Stimulated activated CD8-positive, alpha-beta memory T cell treated with anti-CD3 and anti-CD28 coated beads, Interleukin-15, amount 100 ng/mL, for 24 hours (primary cell): ENCODE results near the gene PRPSAP2.
"Not testable (repeated sequence)": the region's sequence is repeated elsewhere in the genome, so short reads cannot be mapped to it uniquely, and the experiment has no call there.

Experiments
- DNase-seq: peaks from one replicate; pipeline ENCODE4 v3.0.0-alpha.2; 2020; ENCODE audit warnings: low read depth

Gene PRPSAP2

DNA sequence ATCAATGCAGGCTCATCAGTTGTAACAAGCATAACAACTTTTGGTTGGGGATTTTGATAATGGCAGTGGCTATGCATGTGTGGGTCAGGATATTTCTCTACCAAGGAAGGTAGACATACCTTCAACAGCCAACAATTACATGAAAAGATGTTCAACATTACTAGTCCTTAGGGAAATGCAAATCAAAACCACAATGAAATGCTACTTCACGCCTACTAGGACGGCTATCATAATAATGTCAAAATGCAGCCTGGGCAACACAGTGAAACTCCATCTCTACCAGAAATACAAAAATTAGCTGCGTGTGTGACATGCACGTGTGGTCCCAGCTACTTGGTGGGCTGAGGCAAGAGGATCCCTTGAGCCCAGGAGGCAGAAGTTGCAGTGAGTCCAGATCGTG lies 86.7 kb downstream of the PRPSAP2 start:
- DNase-seq, result no peak

DNA sequence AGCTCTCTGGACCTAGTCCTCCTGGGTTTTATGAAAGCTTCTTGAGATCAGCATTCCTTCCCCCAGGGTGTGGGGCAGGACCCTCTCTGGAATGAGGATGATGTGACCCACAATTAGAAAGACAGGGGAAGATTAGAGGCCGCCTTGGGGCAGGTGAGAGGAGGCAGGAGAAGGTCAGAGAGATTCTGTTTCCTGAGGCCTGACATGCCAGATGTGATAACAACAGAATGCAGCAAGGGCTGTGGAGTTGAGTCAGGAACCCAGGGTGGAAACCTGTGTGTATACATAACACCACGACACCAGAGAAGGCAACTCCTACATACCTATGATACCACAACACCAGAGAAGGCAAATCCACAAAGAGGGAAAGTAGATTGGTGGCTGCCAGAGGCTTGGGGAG lies 88.6 kb downstream of the PRPSAP2 start:
- DNase-seq, result no peak

DNA sequence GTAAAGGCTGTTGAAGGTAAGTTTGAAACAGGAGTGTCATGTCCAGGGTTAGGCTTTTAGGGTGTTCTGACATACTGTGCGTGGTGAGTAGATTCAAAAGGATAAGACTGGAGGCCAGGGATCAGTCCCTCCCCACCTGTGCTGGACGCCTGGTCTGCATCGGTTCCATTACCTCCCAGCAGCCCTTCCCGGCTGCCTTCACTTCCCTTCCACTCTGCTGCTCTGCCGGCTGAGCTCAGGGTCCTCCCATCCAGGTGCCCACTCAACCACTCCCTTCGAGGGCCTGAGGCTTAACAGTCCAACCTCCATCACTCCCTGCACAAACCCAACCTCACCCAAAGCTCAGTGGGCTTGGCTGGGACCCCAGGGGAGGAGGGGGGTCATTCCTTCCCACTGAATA lies 89.9 kb downstream of the PRPSAP2 start:
- DNase-seq, result no peak

DNA sequence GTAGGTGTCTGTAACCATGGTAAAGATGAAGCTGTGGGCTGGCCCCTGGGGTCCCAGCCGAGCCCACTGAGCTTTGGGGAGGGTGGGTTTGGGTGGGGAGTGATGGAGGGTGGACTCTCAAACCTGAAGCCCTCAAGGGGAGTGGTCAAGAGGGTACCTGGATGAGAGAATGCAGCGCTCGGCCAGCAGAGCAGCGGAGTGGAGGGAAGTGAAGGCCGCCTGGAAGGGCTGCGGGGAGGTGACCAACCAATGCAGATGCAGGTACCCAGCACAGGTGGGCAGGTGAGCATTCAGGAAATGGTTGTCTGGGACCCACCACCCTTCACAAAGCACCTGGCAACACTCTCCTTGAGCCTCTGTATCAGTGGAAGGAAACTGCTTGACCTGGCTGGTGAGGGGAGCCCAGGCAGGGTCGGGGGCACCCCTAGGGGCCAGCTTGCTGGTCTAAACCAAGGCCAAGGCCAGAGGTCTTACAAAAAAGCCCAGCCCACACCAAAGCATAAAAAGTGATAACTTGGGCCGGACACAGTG lies 90.6 kb downstream of the PRPSAP2 start:
- DNase-seq, result no peak

DNA sequence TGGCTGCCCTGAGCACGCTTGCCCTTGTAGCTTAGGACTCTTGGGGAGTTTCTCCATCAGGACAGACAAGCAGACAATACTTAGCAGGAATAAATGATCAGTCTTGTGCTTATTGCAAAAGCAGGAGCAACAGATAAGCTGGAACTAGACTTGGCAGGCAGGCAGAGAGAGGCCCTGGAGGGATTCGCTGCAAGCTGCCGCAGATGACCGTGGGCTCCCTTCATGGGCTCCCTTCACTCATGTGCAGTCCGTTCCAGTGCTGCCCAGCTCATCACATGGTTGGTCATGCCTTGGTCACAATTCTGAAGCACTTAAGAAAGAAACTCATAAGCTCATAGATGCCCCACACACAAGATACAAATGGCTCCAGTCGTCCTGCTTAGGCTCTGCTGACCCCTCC lies 91.6 kb downstream of the PRPSAP2 start:
- DNase-seq, result no peak

DNA sequence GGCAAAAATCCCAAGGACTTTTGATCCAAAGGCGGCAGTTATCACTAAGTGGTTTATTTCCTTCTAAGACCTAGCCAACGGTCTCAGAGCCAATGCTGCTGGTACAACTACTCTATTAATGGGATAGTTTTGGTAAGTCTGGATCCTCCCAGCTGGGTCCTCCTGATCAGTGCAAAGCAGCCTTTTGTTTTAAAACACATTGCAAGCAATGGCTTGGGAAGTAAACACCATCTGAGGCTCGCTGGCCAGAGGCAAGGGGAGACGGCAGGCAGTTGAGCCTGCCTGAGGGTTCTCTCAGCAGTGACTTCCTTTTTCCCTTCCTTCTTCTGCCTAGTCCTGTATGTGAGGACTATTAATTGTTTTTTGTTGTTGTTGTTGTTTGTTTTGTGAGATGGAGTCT lies 92.4 kb downstream of the PRPSAP2 start:
- DNase-seq, result no peak

DNA sequence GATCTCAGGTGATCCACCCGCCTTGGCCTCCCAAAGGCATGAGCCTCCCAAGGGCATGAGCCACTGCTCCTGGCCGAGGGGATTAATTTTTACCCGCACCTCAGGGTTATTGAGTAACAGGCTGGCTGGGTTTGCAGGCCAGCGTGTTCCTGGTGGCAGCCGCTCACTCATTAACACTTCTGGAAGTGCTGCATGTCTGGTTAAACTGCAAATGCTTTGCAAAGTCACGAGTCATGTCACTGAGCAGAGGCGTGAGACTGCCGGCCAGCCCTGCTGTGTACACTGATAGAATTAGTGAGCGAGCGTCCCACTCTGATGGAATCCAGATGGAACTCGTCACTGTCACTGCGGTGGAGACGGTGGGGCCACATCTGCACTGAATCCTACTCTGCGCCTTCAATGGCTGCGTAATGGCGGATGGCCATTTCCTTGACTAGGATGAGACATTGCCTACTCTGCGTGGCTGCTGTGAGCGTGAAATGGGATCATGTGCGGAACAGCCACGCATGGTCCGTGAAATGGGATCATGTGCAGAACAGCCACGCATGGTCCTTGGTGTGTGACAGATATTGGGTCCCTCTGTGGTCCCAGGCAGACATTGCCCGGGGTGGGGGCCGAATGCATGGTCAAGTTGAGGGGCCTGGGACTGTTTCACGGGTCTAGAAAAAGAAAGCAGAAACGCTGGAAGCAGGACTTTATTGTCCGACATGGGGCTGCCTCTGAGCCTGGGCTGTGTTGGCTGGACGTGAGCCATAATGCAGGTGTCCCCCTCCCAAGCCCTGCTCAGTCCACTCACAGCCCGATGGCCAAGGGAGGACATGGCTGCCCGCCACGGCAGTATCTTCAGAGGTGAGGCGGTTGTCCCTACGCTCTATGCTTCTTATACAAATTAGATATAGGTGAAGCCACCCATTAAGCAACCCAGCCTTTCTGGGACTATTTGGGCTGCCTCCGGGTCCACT lies 93.3 kb downstream of the PRPSAP2 start:
- DNase-seq, result no peak

DNA sequence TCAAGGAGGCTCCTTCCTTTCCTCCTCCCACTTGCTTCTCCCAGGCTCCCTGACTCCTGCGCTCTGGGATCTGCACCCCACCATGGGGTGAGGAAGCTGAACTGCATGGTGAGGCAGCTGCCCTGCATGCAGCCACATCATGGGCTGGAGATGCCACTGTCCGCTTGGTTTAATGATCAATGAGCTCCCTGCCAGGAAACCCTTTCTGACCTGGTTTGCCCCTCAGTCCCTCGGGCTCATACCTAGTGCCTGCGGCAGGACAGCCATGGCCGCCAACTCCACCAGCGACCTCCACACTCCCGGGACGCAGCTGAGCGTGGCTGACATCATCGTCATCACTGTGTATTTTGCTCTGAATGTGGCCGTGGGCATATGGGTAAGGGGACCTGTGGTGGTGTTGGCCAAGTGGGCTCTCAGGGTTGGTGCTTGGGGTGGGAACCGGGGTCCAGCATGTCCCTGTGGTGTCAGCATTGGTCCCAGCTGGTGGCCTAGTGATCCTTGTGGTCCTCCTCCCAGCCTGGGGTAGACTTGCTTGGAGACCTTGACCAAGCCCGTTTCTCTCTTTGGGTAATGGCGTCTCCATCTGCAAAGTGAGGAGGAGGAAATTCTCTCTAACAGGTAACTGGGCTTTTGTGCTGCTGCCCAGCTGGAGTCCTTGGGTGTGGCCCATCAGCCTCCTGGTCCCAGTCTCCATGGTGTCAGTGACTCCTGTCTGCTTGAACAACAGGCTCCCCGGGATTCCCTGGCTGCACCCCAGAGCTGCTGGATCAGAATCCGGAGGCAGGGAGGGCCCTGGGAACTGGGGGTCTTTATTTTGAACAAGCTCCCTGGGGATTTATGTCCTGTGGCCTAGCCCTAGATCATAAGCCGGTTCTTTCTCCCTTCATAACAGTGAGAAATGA lies 94.3 kb downstream of the PRPSAP2 start, which contains the start of gene SLC5A10:
Gene SLC5A10 (plus strand): TSS at position 225 of the 902 bp plus-strand sequence. CDS start 41 bp downstream, at position 266.
- DNase-seq, result no peak

DNA sequence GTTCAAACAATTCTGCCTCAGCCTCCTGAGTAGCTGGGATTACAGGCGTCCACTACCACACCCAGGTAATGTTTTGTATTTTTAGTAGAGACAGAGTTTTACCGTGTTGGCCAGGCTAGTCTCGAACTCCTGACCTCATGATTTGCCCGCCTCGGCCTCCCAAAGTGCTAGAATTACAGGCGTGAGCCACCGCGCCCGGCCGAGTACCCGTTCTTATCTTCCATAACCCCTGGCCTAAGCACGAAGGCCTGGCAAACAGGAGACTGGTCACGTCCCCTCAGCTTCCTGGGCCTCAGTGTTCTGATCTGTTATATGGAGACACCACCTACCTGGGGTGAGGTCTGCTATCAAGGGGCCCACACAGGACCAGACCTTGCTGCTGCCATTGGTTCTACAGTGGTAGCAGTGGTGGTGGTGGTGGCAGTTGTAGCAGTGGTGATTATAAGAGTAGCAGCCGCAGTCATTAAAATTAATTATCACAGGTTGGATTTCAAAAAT lies 95.3 kb downstream of the PRPSAP2 start:
- no peak for DNase-seq

DNA sequence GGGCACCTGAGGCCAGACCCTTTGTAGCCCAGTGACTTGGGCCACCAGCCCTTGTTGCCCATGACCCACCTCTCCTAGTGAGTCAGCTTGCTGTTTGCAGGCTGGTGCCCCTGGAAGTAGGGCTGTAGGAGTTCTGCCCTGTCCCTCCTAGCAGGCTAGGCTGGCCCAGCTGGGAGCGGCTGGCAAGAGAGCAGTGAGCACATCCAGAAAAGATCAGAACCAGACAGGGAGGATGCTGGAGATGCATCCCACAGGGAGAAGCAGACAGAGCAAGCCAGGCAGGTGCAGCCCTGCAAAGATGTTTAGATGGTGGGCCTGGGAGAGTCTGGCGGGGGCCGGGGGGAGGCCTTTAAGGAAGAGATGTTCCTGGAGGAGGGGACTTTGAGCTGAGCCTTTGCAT lies 96.4 kb downstream of the PRPSAP2 start:
- DNase-seq, result no peak

DNA sequence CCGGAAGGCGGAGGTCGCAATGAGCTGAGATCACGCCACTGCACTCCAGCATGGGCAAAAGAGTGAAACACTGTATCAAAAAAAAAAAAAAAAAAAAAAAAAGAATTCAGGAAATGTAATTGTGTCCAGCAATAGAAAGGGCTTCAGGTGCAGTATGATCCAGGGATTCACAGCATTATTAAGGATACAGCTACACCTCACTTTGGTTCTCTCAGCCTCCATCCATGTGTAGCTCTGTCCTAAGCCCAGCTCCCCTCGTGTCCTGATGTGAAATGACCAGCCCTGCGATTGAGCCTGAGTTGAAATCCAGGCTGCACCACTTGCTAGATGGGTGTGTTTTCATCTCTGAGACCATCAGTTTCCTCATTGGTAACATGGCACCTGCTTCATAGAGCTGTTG lies 97.1 kb downstream of the PRPSAP2 start:
- no peak for DNase-seq

DNA sequence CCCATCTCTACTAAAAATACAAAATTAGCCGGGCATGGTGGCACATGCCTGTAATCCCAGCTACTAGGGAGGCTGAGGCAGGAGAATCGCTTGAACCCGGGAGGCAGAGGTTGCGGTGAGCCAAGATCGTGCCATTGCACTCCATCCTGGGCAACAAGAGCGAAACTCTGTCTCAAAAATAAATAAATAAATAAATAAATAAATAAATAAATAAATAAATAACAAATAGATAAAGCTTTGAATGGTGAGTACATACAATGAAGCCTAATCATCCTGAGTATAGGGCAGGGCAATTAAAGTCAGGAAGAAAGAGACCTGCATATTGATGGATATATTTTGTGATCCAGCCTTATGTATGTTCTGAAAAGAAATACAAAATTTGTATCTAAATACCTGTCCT lies 98.1 kb downstream of the PRPSAP2 start:
- DNase-seq, result not testable (repeated sequence)

DNA sequence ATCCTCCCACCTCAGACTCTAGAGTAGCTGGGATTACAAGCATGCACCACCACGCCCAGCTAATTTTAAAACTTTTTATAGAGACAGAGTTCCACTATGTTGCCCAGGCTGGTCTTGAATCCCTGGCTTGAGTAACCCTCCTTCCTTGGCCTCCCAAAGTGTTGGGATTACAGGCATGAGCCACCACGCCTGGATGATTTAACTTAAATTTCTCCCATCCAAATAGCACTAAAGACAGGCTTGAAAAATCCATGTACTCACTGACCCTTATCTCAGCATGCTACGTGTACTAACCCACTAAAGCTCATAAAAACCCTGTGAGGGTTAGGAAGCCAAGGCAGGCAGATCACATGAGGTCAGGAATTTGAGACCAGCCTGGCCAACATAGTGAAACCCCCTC lies 98.7 kb downstream of the PRPSAP2 start:
- no peak for DNase-seq

DNA sequence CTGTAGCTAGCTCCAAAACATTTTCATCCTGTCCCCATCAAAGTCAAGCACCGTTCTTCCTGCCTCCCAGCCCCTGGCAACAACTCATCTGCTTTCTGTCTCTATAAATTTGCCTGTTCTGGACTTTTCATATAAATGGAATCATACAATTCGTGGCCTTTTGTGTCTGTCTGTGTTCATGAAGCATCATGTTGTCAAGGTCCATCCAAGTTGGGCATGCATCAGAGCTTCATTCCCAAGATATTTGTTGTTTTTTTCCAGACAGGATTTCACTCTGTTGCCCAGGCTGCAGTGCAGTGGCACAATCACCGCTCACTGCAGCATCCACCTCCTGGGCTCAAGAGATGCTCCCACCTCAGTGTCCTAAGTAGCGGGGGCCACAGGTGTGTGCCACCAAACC lies 99.9 kb downstream of the PRPSAP2 start:
- no peak for DNase-seq

DNA sequence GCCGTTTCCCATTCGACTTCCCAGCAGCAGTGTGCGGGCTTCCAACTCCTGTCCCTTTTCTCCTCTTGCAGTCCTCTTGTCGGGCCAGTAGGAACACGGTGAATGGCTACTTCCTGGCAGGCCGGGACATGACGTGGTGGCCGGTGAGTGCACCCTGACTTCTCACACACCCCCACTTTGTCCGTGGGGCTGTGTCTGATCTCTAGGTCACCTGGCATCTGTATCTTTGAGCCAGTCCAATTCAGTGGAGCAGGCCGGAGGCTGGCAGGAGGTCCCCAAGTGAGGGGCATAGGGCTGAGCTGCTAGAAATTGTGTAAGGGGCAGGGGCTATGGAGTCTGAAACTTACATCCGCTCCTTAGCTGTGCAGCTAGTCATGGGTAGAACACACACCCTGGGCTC lies 100.7 kb downstream of the PRPSAP2 start:
- no peak for DNase-seq

DNA sequence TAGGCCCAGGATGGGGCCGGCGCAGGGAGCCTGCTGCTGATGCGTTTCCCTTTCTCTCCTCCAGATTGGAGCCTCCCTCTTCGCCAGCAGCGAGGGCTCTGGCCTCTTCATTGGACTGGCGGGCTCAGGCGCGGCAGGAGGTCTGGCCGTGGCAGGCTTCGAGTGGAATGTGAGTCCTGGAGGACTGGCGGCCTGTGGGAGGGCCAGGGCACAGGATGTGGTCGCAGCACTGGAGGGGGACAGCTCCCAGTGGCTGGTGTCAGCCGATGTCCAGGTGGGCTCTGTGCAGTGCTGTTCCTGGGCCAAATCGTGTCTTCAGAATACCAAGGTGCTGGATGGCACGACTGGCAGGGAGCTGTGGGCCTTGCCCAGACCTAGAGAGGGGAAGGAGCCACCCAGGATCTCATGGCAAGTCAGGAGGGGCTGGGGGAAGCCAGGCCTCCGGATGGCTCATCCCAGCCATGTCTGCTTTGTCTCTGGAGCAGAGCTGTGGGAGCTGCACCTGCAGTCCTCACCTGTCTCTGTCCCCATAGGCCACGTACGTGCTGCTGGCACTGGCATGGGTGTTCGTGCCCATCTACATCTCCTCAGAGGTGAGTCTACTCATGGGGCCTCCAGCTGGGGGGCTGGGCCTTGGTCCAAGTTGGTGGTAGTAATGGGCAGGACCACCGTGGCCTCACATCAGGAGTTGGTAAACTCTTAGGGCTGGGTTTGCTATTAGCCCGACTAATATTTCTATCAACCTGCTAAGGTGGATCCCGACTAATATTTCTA lies 101.3 kb downstream of the PRPSAP2 start:
- no peak for DNase-seq

DNA sequence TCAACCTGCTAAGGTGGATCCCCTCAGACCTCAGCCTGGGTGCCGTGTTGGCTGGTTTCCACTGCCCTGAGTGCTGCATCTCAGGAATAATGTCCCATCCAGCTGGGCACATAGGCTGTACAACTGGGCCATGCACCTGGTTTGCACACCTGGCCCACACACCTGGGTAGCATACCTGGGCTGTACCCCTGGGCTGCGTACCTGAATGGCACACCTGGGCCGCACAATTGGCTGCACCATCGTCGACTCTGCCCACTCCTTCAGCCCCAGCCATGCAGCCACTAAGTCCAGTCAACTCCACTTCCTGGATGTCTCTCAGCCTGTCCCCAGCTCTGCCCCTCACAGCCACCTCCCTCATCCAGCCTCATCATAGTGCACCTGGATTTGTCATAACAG lies 101.9 kb downstream of the PRPSAP2 start:
- no peak for DNase-seq

DNA sequence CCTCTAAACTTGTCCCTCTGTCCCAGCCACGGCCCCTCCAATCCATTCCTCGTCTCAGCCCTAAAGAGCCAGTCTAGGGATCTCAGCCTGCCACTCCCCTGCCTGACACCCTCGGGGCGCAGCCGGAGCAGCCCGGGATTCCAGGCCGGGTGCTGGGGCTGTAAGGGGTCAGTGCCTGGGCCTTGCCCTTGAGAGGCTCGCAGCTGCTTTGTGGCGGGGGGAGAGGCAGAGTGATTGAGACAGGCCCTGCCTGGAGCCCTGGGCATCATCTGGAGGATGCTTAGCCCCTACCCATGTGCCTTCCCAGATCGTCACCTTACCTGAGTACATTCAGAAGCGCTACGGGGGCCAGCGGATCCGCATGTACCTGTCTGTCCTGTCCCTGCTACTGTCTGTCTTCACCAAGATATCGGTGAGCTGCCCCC lies 102.3 kb downstream of the PRPSAP2 start:
- no peak for DNase-seq

DNA sequence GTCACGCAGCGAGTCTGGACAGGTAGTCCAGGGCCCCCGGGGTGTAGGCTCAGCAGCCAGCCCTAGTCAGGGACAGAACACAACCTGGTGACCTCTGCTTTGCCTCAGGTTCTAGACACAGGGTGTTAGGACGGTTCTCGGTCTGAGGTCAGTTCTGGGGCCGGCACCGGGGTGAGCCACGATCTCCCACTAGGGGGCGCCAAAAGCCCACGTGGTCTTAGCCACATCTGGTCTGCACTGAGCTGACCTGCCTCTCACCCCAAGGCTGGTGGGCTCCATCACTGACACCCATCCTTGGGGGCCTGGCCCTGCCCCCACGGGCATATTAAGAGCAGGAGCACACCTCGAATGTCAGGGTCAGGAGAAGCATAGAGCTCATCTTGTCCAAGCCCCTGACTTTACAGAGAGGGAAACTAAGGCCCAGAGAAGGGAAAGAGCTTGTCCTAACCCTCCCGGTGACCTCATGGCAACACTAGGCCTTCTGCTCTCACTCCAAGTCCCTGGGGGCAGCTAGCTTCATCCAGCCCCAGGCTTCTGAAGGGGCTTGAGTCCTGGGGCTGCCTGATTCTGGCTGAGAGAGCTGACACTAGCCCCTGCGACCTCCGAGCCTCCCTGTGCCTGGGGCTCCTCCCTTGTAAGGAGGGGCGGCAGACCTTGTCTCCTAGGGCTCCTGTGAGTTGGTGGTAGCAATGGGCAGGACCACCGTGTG lies 103.0 kb downstream of the PRPSAP2 start:
- DNase-seq, result peak; percentile 85

DNA sequence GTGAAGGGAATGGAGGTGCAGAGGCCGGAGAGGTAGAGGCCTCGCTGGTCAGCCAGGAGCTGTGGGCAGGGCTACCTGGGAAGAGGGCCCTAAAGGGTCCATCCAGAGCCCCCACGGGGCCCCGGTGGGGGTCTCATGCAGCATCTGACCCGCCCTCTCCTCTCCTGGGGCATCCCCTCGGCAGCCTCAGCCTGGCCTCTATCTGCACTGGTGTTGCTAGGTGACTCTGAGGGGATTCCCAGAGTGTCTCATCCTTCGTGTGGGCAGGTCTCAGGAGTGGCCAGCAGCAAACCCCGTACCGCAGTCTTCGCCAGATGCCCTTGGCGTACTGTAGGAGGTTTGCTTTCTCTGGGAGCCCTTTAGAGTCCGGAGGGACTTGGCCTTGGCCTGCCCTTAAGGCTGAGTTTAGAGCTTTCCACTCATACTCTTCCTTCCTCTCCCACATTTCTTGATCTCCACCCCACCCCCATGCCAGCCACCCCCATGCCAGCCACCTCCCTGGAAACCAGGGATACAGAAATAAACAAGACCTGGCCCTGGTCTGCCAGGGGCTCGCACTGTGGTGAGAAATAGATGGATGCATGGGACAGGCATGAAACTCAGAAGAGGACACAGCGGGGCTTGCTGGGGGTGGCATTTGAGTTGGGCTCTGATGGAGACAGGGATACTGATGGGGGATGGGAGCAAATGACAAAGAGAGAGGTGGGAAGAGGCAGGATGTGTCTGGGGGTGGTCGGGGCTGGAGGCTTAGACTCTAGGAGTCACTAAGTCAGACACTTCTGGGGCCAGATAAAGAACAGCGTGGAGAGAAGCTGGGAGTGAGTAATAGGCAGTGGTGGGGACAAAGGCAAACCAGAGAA lies 103.9 kb downstream of the PRPSAP2 start:
- no peak for DNase-seq
